PC-3 (cell line): ENCODE measurements around the gene GHITM.

Experiments
- EZH2phosphoT487 ChIP-seq: fragments of 300-600 bp; sonication (generic); IDR thresholded peaks from 2 replicates; pipeline ENCODE4 v1.6.1; 2018; ENCODE audit warnings: mild to moderate bottlenecking, antibody characterized with exemption, low read length, borderline replicate concordance
- TF ChIP-seq, protein P1 (sequence below): fragments of 300-600 bp; sonication (generic); conservative IDR thresholded peaks from 2 replicates; pipeline ENCODE4 v1.5.1; 2017; ENCODE audit warnings: antibody characterized with exemption, low read depth, mild to moderate bottlenecking, low read length

- TF ChIP-seq, protein P1, sequence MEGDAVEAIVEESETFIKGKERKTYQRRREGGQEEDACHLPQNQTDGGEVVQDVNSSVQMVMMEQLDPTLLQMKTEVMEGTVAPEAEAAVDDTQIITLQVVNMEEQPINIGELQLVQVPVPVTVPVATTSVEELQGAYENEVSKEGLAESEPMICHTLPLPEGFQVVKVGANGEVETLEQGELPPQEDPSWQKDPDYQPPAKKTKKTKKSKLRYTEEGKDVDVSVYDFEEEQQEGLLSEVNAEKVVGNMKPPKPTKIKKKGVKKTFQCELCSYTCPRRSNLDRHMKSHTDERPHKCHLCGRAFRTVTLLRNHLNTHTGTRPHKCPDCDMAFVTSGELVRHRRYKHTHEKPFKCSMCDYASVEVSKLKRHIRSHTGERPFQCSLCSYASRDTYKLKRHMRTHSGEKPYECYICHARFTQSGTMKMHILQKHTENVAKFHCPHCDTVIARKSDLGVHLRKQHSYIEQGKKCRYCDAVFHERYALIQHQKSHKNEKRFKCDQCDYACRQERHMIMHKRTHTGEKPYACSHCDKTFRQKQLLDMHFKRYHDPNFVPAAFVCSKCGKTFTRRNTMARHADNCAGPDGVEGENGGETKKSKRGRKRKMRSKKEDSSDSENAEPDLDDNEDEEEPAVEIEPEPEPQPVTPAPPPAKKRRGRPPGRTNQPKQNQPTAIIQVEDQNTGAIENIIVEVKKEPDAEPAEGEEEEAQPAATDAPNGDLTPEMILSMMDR, result no peak
- TF ChIP-seq EZH2phosphoT487, result no peak
Measured at GRCh38 chr10:84177541-84178141, 38.3 kb downstream of the GHITM start.
